ENCODE measurements around the gene SMARCAL1. TPM values are rescaled to one million over a fixed set of nuclear protein-coding genes. Genes with fewer than 3 reads are reported as not detected.

SMARCAL1 gene
- total and polyA plus RNA-seq, 9 of the 15 experiments (the other 6 are each of a cell fraction or from before 2014, with no cell fraction given) = 8.2 to 27.9 (median 12.4) TPM

DNA sequence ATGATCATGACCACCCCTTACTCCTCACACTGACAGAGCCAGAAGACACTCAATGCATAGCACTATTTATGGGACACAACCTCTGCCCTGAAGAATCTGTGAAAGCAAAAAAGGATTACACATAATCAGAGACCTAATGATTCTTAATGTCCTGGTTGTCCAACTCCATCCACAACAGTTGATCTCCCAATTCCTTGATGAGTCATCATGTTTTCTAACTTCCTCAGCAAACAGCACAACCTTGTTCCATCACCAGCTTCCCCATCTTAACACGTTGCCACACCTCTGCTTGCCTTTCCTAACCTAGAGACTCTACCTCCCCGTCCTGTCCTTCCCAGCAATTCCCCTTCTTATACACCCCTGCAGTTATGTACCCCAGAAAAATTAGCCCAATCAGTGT lies 26.8 kb upstream of the SMARCAL1 start (continued):
- TF ChIP-seq ZC3H4 (CRISPR knock-in tag; IDR thresholded peaks at IDR 0.05; ENCODE audit: borderline replicate concordance) = no peak
- TF ChIP-seq PCBP1 (IDR thresholded peaks at IDR 0.05; ENCODE audit: low read depth, low read length, poor library complexity, severe bottlenecking) = no peak
- no peak for TF ChIP-seq RBM39 (optimal IDR thresholded peaks at IDR 0.05; ENCODE audit: low read depth, low read length)
- TF ChIP-seq, protein P1, sequence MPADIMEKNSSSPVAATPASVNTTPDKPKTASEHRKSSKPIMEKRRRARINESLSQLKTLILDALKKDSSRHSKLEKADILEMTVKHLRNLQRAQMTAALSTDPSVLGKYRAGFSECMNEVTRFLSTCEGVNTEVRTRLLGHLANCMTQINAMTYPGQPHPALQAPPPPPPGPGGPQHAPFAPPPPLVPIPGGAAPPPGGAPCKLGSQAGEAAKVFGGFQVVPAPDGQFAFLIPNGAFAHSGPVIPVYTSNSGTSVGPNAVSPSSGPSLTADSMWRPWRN (IDR thresholded peaks at IDR 0.05; ENCODE audit: low read depth) = no peak
- no peak for TF ChIP-seq FOXJ2 (tag; IDR thresholded peaks at IDR 0.05)
- TF ChIP-seq OTX1 (CRISPR knock-in tag; IDR thresholded peaks at IDR 0.05) = no peak
- TF ChIP-seq SP2 (IDR thresholded peaks at IDR 0.05; ENCODE audit: extremely low read depth, low read depth, low read length, poor library complexity, severe bottlenecking) = no peak
- no peak for TF ChIP-seq CHD1 (IDR thresholded peaks at IDR 0.05; ENCODE audit: low read length)
- TF ChIP-seq TFAM (CRISPR knock-in tag; conservative IDR thresholded peaks at IDR 0.05) = no peak
- TF ChIP-seq MCM3 (IDR thresholded peaks at IDR 0.05) = no peak
- TF ChIP-seq FOSL1 (tag; conservative IDR thresholded peaks at IDR 0.05) = no peak; the same call in 1 of the 2 replicates
- TF ChIP-seq ZKSCAN1 (IDR thresholded peaks at IDR 0.05; ENCODE audit: low read depth, low read length) = no peak
- TF ChIP-seq, protein P2, sequence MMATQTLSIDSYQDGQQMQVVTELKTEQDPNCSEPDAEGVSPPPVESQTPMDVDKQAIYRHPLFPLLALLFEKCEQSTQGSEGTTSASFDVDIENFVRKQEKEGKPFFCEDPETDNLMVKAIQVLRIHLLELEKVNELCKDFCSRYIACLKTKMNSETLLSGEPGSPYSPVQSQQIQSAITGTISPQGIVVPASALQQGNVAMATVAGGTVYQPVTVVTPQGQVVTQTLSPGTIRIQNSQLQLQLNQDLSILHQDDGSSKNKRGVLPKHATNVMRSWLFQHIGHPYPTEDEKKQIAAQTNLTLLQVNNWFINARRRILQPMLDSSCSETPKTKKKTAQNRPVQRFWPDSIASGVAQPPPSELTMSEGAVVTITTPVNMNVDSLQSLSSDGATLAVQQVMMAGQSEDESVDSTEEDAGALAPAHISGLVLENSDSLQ (IDR thresholded peaks at IDR 0.05) = no peak
- no peak for TF ChIP-seq HSF4 (CRISPR knock-in tag; IDR thresholded peaks at IDR 0.05; ENCODE audit: borderline replicate concordance)
- no peak for TF ChIP-seq ZNF644 (tag; IDR thresholded peaks at IDR 0.05; ENCODE audit: low read depth)
- no peak for TF ChIP-seq ZNF217 (CRISPR knock-in tag; IDR thresholded peaks at IDR 0.05)
- peak; percentile 85 for TF ChIP-seq MAFG (tag; conservative IDR thresholded peaks at IDR 0.05)
- no peak for TF ChIP-seq NFE2L1 (tag; IDR thresholded peaks at IDR 0.05; ENCODE audit: borderline replicate concordance, low read depth)
- TF ChIP-seq ZC3H11A (IDR thresholded peaks at IDR 0.05; ENCODE audit: low read depth, low read length) = no peak
- no peak for TF ChIP-seq ZNF76 (CRISPR knock-in tag; IDR thresholded peaks at IDR 0.05; ENCODE audit: borderline replicate concordance)
- no peak for TF ChIP-seq ZNF707 (CRISPR knock-in tag; conservative IDR thresholded peaks at IDR 0.05)
- TF ChIP-seq CREM (IDR thresholded peaks at IDR 0.05; ENCODE audit: low read depth) = no peak
- TF ChIP-seq, protein P3, sequence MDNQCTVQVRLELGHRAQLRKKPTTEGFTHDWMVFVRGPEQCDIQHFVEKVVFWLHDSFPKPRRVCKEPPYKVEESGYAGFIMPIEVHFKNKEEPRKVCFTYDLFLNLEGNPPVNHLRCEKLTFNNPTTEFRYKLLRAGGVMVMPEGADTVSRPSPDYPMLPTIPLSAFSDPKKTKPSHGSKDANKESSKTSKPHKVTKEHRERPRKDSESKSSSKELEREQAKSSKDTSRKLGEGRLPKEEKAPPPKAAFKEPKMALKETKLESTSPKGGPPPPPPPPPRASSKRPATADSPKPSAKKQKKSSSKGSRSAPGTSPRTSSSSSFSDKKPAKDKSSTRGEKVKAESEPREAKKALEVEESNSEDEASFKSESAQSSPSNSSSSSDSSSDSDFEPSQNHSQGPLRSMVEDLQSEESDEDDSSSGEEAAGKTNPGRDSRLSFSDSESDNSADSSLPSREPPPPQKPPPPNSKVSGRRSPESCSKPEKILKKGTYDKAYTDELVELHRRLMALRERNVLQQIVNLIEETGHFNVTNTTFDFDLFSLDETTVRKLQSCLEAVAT (IDR thresholded peaks at IDR 0.05) = no peak
- TF ChIP-seq JUND (IDR thresholded peaks at IDR 0.05; ENCODE audit: borderline replicate concordance, low read depth, low read length) = no peak
- peak; percentile 27; the same call in 1 of the 3 replicates for TF ChIP-seq JUND (tag; IDR thresholded peaks at IDR 0.05; ENCODE audit: borderline replicate concordance, low read depth, low read length)
- TF ChIP-seq NONO (IDR thresholded peaks at IDR 0.05; ENCODE audit: low read depth in 2 of 2, low read length in 1 of 2) = no peak

Data from K562 (cell line).